HG02885 (cell line): ENCODE measurements around the gene CYB561D1.
A peak's percentile ranks its signal among the peaks of the same experiment; 100 is the strongest.

Experiments used
- ATAC-seq: cut with Tn5 transposase; IDR thresholded peaks from one replicate; pipeline ENCODE4 v1.9.1; 2021; ENCODE audit warnings: mild to moderate bottlenecking; ENCODE audit not compliant: unreplicated experiment, poor library complexity

CYB561D1 gene

GRCh38 chr1:109499081-109499480, 5.2 kb downstream of the CYB561D1 start:
- ATAC-seq = no peak

GRCh38 chr1:109499661-109500536, 6.0 kb downstream of the CYB561D1 start:
- ATAC-seq = no peak

DNA sequence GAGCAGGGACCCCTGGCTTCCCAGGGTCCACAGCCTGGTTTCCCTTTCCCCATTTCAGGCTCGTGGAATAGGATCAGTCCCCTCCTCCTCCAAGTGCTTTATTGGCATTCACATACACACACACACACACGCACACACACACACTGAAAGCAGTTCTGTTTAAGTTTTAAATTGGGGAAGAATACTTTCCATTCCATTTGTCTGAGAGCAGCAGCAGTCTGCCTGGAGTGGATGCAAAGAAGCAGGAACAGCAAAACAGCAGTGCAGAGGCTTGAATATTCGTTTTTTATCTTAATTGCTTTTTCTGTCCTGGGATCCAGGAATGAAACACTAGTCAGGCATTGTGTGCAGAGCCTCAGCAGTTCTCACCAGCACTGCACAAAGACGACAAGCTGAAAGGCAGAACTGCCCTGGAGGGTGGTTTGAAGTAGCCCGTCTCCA, 7.1 kb downstream of the CYB561D1 start:
- no peak for ATAC-seq

- ATAC-seq = no peak
Measured at GRCh38 chr1:109501644-109502363, 7.9 kb downstream of the CYB561D1 start.

DNA sequence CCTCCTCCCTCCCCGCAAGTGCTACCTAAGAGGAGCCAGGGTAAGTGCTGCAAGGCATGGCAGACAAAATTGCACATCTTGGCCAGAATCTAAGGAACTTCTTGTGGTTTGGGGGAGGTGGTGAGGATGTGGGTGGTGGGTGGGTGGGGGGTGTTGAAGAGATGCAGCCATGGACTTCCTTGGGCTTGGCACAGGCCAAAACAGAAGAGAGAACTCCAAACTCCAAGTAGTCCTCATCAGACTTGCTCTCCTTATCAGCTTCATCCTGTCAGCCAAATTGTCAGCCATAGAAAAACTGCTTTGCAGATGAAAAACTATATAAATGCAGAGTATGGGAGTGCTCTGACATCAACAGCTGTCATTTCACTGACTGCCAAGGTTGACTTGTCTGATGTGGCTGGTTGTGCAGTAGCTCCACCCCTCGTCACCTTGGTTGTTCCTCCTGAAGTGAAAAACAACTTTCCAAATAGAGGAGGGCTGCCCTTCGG, 8.5 kb downstream of the CYB561D1 start:
- ATAC-seq = no peak

DNA sequence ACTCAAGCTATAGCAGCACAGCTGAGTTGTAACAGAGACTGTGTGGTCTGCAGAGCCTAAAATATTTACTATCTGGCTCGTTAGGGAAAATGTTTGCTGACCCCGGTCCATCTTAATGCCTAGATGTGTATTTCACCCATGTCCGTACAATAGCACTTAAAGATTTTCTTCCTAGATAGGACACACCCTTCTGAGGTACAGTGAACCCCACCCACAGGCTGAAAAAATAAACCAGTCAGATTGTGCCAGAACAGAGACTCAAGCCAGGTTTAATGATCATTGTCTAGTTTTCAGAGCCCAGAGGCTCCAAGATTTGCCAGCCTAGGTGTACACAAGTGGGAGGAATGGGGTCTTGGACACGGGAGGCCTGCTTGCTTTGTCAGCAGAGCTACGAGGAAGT, 10.0 kb downstream of the CYB561D1 start:
- no peak for ATAC-seq

DNA sequence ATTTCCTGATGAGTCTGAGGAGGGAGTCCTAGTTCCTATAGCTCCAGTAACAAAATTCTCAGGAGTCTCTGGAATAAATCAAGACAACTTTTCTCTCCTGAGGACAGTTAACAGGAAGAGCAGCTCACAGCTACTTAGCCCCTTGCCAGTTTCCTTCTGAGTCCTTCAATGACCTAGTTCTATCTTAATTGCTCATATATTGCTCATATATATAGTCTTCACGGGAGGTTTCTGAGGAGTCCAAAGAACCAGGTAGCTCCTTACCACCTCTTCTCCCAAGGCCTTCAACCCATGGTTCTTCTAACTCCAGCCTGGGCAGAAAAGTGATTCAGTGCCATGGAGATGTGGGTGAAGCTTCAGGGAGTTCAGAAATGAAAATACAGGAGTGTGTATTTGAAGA, 11.1 kb downstream of the CYB561D1 start:
- no peak for ATAC-seq

DNA sequence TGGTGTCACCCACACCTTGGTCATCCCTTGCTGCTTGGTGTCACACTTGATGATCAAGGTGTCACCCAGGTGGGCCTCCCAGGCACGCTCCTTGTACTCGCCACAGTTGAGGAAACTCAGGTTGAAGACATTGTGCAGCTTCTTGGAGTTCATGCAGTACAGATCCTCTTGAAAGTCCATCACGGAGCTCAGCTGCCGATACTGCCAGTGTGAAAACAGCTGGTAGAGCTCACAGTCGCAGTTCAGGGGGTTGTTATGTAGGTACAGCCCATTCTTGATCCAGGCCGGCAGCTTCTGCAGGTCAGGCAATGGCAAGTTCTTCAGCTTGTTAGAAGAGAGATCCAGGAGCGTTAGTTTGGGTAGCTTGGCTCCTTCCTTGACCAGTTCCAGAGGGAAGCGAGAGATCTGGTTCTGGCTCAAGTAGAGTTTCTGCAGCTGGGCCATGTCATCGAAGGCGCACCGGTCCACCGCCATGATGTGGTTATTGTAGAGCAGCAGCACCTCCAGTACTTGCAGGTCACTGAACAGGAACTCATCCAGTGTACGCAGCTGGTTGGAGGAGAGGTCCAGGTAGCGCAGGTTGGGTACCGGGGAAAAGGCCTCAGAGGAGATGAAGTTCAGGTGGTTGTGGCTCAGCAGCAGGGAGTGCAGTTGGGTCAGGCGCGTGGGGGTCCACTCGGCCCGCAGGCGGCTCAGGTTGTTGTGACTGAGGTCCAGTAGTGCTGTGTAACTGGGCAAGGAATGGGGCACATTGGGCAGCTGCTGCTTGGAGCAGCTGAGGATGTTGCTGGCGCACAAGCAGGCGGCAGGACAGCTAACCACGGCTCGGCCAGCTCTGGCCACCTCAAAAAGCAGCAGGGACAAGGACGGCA, 14.3 kb downstream of the CYB561D1 start:
- no peak for ATAC-seq

DNA sequence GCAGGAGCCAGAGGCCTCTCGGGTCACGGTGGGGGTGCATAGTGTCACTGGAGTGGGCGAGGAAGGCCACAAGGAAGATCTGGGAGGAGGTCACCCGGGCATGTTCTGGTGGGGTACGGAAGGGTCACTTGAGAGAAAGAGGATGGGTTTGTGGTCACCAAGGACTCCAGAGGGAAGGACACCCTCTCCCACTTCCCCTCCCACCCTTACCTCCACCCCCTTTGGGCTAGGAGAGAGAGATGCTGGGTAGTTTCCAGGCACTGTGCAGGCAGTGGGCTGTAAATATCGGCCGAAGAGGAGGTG, 14.9 kb downstream of the CYB561D1 start:
- ATAC-seq = no peak

GRCh38 chr1:109509176-109510134, 15.6 kb downstream of the CYB561D1 start, which contains the start of gene AMIGO1:
Gene AMIGO1 (minus strand): TSS chr1:109509727. CDS start chr1:109508912, 815 bp downstream.
- peak; percentile 74 for ATAC-seq

DNA sequence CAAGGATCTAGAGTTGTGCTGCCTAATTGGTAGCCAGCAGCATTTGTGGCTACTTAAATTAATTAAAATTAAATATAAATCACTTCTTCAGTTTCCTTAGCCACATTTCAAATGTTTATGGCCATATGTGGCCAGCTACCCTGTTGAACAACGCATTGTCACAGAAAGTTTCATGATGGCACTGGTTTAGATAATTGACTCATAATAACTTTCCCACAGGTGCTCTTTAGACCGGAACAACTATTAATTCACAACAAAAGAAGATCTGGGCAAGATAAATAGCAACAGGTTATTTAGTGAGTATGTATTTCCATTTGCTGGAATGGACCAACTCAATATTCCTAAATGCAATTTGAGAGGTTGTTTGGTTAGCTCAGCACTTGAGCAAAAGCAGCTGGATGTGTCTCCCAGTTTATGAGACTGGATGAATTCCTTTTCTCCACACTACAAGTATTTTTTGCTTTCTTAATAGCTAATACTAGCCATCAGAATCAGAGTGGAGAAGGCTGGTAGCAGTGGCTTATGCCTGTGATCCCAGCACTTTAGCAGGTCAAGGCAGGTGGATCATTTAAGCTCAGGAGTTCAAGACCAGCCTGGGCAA, 19.3 kb downstream of the CYB561D1 start:
- no peak for ATAC-seq

DNA sequence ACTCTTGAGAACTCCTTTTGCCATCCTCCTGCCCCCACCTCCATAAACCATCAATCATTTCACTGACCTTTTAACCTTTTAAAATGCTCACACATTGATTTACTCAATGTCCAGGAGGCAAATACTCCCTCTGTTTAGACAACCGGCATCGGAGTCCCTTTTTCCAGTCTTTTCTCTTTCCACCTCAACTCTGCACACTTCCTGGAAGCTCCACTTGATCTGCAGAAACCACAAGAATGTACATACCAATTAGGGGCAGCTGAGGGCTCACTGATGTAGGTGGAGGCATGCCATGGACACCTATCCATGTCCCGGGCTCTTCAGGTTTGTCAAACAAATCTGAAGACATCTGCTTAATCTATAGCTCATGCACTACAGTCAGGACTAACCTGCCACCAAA, 21.0 kb downstream of the CYB561D1 start:
- no peak for ATAC-seq

GRCh38 chr1:109516872-109517271, 23.0 kb downstream of the CYB561D1 start:
- ATAC-seq = no peak

DNA sequence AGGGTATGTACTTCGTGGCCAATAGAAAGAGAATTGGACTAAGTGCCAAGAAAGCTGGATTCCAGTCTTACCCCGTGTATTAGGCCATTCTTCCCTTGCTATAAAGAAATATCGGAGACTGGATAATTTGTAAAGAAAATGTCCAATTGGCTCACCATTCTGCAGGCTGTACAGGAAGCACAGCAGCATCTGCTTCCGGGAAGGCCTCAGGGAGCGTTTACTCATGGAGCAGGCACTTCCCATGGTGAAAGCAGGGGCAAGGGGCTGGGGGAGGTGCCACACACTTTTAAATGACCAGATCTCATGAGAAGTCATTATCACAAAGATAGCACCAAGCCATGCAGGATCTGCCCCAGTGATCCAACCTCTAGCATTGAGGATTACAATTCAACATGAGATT, 23.4 kb downstream of the CYB561D1 start:
- no peak for ATAC-seq

GRCh38 chr1:109521002-109521951, 27.4 kb downstream of the CYB561D1 start:
- no peak for ATAC-seq

DNA sequence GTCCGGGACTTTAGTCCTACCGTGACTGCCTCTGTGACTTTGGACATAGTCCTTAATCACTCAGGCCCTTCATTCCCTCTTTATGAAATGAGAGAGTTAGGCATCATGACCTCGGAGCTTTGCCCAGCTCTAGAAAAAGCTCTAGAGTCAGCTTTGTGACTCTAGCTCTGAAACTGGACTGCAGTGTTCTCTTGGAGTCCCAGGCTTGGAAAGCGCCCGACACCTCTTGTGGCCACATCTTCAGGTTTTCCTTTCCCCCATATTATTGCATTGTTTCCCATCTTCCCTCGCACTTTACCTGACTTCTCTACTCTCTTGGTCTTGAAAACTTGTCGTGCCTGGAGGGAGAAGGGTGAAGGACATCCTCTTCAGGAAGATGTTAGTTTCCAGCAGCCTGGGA, 28.1 kb downstream of the CYB561D1 start:
- ATAC-seq = no peak

GRCh38 chr1:109523706-109524105, 29.8 kb downstream of the CYB561D1 start:
- no peak for ATAC-seq
